Measurements from ENCODE around the gene SH3GLB1.
A peak's percentile ranks its signal among the peaks of the same experiment; 100 is the strongest.
"Not testable (repeated sequence)": the region's sequence is repeated elsewhere in the genome, so short reads cannot be mapped to it uniquely, and the experiment has no call there.

Gene SH3GLB1

GRCh38 chr1:86704458-86704971, at the start of gene SH3GLB1:
SH3GLB1 (plus strand) TSS chr1:86704576; CDS start chr1:86704900, 324 bp downstream.
- DNase-seq = peak; percentile 94 to 95

DNA sequence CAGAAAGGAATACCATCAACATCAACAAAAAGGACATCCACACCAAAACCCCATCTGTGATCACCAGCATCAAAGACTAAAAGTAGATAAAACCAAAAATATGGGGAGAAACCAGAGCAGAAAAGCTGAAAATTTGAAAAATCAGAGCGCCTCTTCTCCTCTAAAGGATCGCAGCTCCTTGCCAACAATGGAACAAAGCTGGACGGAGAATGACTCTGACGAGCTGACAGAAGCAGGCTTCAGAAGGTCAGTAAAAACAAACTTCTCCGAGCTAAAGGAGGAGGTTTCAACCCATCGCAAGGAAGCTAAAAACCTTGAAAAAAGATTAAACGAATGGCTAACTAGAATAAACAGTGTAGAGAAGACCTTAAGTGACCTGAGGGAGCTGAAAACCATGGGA, 46.0 kb upstream of the SH3GLB1 start:
- not testable (repeated sequence) for DNase-seq

DNA sequence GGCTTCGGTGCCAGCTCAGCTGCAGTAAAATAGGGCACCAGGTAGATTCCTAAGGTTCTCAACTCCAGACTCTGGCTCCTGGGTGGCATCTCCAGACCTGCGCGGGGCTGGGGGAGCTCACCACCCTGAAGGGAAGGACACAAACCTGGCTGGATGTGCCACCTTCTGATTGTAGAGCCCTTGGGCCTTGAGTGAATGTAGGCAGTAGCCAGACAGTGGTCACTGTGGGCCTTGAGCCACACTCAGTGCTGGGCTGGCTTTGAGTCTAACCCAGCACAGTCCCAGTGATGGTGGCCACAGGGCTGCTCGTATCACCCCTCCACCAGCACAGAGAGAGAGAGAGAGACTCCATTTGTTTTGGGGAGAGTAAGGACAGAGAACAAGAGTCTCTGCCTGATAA, 38.0 kb upstream of the SH3GLB1 start:
- DNase-seq = no peak

GRCh38 chr1:86687595-86687994, 16.8 kb upstream of the SH3GLB1 start:
- no peak for DNase-seq

GRCh38 chr1:86692641-86693040, 11.7 kb upstream of the SH3GLB1 start:
- DNase-seq = no peak

GRCh38 chr1:86695400-86695799, 9.0 kb upstream of the SH3GLB1 start:
- no peak for DNase-seq

DNA sequence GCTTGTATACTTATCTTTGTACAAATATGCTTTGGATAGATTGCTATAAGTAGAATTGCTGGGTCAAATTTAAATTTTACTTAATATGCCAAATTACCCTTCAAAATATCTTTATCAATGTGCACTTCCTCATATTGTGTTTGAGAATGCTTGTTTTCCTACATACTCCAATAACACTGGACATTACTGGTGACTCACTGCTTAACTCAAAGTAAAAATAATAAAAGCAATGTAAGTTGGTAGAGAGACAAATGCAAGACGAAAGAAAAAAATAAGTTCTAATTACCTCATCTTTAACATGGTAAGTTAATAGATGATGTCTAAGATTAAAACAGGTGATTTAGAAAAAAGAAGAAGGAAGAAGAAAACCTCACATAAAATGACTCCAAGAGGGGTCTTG, 7.9 kb upstream of the SH3GLB1 start:
- DNase-seq = no peak

- DNase-seq = no peak
Observed at GRCh38 chr1:86699186-86699585, 5.2 kb upstream of the SH3GLB1 start.

GRCh38 chr1:86701731-86702130, 2.6 kb upstream of the SH3GLB1 start:
- no peak for DNase-seq

- DNase-seq = not testable (repeated sequence)
Observed at GRCh38 chr1:86702954-86703494, 1.4 kb upstream of the SH3GLB1 start.

- peak in 1 of 2 donors; percentile 48 for DNase-seq
Observed at GRCh38 chr1:86703696-86704457, 499 bp upstream of the SH3GLB1 start.

DNA sequence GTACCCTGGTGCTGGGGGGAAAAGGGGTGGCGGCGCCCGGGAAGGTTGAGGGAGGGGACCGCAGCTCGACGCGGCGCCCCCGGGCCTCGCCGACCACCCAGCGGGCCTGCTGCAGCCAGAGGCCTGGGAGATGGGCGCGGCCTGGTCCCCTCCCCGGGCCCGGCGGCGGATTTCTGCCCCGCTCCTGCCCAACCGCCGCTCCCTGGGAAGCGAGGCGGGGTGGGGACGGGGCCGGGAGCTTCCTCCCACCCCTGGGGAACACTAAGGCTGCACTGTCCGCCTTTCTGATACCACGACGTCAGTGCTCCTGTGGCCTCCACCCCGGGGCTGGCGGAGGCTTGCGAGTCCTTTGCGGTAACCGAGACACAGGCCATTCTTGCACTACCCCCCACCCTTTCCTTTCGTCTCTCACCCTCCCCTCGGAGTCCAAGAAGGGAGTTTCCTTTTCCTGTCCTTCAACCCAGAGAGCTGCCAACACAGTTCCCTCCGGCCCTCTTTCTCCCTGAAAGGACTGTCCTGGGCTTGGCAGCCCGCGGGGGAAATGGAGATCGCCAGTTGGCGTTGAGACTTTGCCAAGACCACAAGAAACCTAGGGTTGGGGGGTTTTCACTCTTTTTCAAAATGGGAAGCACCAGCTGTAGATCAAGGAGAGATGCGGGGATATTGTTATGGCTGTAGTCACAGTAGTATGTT, 742 bp downstream of the SH3GLB1 start:
- peak; percentile 9 to 13 for DNase-seq

DNA sequence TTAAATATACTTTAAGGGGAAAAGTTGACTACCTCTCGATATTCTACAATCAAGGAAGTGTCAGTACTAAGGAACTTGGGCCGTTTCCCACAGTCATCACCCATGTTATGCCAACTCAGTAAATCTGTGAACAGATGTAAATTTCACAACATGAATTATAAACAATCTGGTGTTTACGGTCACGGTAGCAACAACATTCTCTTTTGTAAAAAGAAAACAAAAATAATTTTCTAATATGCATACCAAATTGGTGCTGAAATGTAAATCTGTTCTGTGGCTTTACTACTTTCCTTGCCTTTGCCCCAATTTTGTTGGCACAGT, 1.2 kb downstream of the SH3GLB1 start:
- DNase-seq = no peak

DNA sequence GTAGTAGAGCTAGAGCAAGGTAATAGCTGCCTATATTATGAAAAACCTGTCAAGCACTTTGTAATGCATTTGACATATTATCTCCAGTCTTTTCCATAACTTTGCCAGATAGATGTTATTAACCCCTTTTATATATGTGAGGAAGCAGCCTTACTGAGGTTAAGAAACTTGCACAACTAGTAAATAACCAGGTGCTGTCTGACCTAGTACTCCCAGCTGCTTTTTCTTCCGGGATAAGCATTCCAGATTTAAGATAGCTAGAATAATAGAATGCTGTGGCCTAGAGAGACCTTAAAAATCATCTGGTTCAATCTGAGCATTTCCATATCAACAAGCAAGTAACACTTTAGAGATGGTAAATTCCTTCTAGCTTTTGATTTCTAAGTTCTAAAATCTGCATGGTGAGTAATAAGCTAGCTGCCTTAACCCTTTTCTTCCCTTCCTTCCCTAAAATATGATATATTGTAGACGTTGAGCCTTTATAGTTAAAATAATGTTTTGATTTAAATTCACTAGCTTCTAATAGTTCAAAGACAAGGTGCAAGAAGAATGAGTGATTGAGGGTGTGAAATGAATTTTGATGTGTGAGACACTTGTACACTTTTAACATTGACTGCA, 1.8 kb downstream of the SH3GLB1 start:
- DNase-seq = no peak

DNA sequence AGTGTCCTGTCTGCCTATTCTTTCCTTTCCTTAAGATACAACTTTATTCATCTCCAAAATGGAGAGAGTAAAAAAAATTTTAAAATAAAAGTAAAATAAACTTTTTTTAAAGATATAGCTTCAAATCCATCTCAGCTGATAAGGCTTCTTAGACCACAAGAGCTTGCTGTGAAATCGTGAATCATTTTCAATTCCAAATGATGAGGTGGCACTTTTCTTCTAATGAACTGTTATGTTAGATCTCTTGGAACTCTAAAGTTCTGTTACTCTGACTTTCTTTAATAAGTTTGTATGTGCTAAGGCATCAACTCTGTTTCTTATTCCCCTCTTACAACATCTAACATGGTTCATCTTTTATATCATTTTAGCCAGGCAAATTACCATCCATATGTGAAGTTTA, 4.5 kb downstream of the SH3GLB1 start:
- no peak for DNase-seq

DNA sequence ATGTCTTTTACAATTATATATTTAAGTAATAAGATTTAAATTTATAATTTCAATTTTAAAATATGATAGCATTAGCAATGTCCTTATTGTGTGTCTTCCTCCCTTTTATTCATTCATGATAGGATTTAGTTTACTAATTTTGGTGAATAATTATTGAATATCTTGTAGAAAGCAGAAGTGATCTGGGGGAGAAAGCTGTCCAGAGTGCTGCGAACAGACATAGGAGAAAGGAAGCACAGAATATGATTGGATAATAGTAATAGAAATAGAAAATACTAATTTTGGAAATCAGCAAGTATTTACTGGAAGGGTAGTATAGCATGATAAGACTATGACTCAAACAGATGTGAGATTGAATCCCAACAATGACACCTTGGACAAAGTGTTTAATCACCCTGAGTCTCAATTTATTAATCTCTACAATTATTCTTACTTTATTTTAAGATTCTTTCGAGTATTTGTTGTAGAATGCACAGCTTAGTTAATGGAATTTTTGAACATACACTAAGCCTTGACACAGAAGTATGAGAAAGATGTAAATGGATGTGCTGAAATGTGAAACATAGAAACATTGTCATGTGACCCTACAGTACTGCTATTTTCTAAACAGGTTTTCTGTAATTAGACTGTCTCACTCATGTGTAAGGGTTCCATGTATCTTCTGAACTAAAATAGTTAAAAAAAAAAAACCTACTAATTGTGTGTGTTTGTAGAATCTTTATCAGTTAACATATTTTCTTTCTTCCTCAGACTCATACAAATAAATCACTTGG, 7.9 kb downstream of the SH3GLB1 start:
- DNase-seq = no peak

GRCh38 chr1:86713477-86713876, 9.1 kb downstream of the SH3GLB1 start:
- no peak for DNase-seq

GRCh38 chr1:86714159-86714558, 9.8 kb downstream of the SH3GLB1 start:
- DNase-seq = no peak

- no peak for DNase-seq
Observed at GRCh38 chr1:86714561-86715244, 10.3 kb downstream of the SH3GLB1 start.

GRCh38 chr1:86718786-86719185, 14.4 kb downstream of the SH3GLB1 start:
- no peak for DNase-seq

DNA sequence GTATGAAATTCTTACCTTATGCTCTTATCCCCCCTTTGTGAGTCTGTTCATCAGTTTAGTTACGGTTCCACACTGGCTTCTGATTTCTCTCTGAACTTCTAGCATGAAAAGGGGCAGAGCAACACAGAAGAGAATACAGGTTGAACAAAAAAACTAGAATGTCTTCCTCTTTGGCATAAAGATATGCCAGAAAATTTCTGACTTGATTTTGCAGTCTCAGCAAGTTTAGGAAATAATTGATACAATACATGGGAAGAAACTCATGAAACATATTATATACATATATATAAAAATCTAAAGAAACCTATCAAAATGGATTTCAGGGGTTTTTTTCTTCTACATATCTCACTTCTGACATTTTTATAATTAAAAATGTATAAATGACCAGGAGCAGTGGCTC, 27.0 kb downstream of the SH3GLB1 start:
- DNase-seq = no peak

GRCh38 chr1:86733340-86733739, 29.0 kb downstream of the SH3GLB1 start:
- DNase-seq = no peak
